ENCODE data around the gene PPP3CA. TPM values are rescaled to one million over a fixed set of nuclear protein-coding genes. Genes with fewer than 3 reads are reported as not detected.
A peak's percentile ranks its signal among the peaks of the same experiment; 100 is the strongest.

Gene PPP3CA
- total RNA-seq, 1 experiment from 2014 or later, result 129 TPM

GRCh38 chr4:101252721-101253120, 94.6 kb downstream of the PPP3CA start:
- Histone ChIP-seq H3K27me3 (replicated peaks; ENCODE audit: insufficient read depth, low read depth, low read length, poor library complexity) (no peaks in the 10 kb centered on the region), H3K9me3 (ENCODE audit: low read depth, low read length, poor library complexity, severe bottlenecking) (no peaks in the 10 kb centered on the region), H3K4me1 (ENCODE audit: insufficient read depth, low read length, poor library complexity, severe bottlenecking) (peaks cover 36% of the 10 kb centered on the region), H3K27ac (ENCODE audit: low read depth, low read length, poor library complexity, severe bottlenecking) (peak overlapping the region; percentile 1), H3K36me3 (ENCODE audit: insufficient read depth, low read length, poor library complexity, severe bottlenecking) (no peaks in the 10 kb centered on the region), H3K4me3 (ENCODE audit: low read depth, low read length, poor library complexity, severe bottlenecking) (no peak overlapping the region)
- TF ChIP-seq EZH2 (IDR thresholded peaks at IDR 0.05; ENCODE audit: borderline replicate concordance, low read depth, low read length, poor library complexity, severe bottlenecking) (no peak), CTCF (conservative IDR thresholded peaks at IDR 0.05; ENCODE audit: low read depth, low read length) (no peak)
- intact Hi-C loops (cut with micrococcal nuclease; ENCODE audit: unreplicated experiment), result no loop called here
- BruUV-seq (replicated peaks), result no TSS peak
- ChIA-PET CTCF (interaction anchor here (0.6 kb wide), 1 partner anchor 84 kb away, joined by 3 read pairs; no protein-coding TSS in a partner anchor), POLR2A (ENCODE audit: low non-redundant PET) (no interaction called here)
- DNase-seq (ENCODE audit: low spot score), result no peak

DNA sequence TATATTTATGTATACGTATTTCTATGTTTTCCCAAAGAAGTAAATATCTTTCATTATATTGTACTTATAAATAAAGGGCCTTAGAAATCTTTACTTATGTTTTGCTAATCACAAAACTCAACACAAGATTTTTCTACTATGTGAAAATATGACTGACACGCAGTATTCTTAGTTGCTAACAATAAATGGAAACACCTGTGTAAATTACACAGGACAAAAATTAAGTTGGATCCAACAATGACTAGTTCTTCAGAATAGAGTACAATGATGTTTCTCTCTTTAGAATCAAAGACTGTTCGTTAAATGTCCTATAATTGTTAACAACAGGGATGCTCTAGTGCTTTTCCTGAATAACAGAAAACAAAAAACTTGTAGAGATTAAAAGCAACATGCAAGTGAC, 96.1 kb downstream of the PPP3CA start:
- ChIA-PET CTCF (no interaction called here), POLR2A (ENCODE audit: low non-redundant PET) (no interaction called here)
- no TSS peak for BruUV-seq (replicated peaks)
- Histone ChIP-seq H3K27me3 (replicated peaks; ENCODE audit: insufficient read depth, low read depth, low read length, poor library complexity) (no peaks in the 10 kb centered on the region), H3K4me3 (ENCODE audit: low read depth, low read length, poor library complexity, severe bottlenecking) (no peak overlapping the region), H3K36me3 (ENCODE audit: insufficient read depth, low read length, poor library complexity, severe bottlenecking) (no peaks in the 10 kb centered on the region), H3K4me1 (ENCODE audit: insufficient read depth, low read length, poor library complexity, severe bottlenecking) (peaks cover 36% of the 10 kb centered on the region), H3K27ac (ENCODE audit: low read depth, low read length, poor library complexity, severe bottlenecking) (no peak overlapping the region), H3K9me3 (ENCODE audit: low read depth, low read length, poor library complexity, severe bottlenecking) (no peaks in the 10 kb centered on the region)
- intact Hi-C loops (cut with micrococcal nuclease; ENCODE audit: unreplicated experiment), result no loop called here
- no peak for TF ChIP-seq EZH2 (IDR thresholded peaks at IDR 0.05; ENCODE audit: borderline replicate concordance, low read depth, low read length, poor library complexity, severe bottlenecking)
- TF ChIP-seq CTCF (conservative IDR thresholded peaks at IDR 0.05; ENCODE audit: low read depth, low read length), result no peak
- DNase-seq (ENCODE audit: low spot score), result no peak

- TF ChIP-seq CTCF (conservative IDR thresholded peaks at IDR 0.05; ENCODE audit: low read depth, low read length) (no peak), EZH2 (IDR thresholded peaks at IDR 0.05; ENCODE audit: borderline replicate concordance, low read depth, low read length, poor library complexity, severe bottlenecking) (no peak)
- ChIA-PET CTCF (no interaction called here), POLR2A (ENCODE audit: low non-redundant PET) (no interaction called here)
- no peaks in the 10 kb centered on the region for H3K9me3 ChIP-seq (ENCODE audit: low read depth, low read length, poor library complexity, severe bottlenecking)
- H3K27ac ChIP-seq (ENCODE audit: low read depth, low read length, poor library complexity, severe bottlenecking), result no peak overlapping the region
- intact Hi-C loops (cut with micrococcal nuclease; ENCODE audit: unreplicated experiment), result no loop called here
- H3K4me3 ChIP-seq (ENCODE audit: low read depth, low read length, poor library complexity, severe bottlenecking), result no peak overlapping the region
- peaks cover 10% of the 10 kb centered on the region for H3K4me1 ChIP-seq (ENCODE audit: insufficient read depth, low read length, poor library complexity, severe bottlenecking)
- no peaks in the 10 kb centered on the region for H3K27me3 ChIP-seq (replicated peaks; ENCODE audit: insufficient read depth, low read depth, low read length, poor library complexity)
- no TSS peak for BruUV-seq (replicated peaks)
- H3K36me3 ChIP-seq (ENCODE audit: insufficient read depth, low read length, poor library complexity, severe bottlenecking), result no peaks in the 10 kb centered on the region
- DNase-seq (ENCODE audit: low spot score), result no peak
Observed at GRCh38 chr4:101244349-101244748, 103.0 kb downstream of the PPP3CA start.

Data from A673 (cell line).